Middle frontal gyrus (tissue), 1 donor: Measurements from ENCODE around the gene XPNPEP1.

Experiments
- DNase-seq: peaks from one replicate; pipeline ENCODE4 v3.0.0-alpha.2; 2015; ENCODE audit warnings: low spot score; ENCODE audit errors: extremely low spot score

XPNPEP1 gene

DNA sequence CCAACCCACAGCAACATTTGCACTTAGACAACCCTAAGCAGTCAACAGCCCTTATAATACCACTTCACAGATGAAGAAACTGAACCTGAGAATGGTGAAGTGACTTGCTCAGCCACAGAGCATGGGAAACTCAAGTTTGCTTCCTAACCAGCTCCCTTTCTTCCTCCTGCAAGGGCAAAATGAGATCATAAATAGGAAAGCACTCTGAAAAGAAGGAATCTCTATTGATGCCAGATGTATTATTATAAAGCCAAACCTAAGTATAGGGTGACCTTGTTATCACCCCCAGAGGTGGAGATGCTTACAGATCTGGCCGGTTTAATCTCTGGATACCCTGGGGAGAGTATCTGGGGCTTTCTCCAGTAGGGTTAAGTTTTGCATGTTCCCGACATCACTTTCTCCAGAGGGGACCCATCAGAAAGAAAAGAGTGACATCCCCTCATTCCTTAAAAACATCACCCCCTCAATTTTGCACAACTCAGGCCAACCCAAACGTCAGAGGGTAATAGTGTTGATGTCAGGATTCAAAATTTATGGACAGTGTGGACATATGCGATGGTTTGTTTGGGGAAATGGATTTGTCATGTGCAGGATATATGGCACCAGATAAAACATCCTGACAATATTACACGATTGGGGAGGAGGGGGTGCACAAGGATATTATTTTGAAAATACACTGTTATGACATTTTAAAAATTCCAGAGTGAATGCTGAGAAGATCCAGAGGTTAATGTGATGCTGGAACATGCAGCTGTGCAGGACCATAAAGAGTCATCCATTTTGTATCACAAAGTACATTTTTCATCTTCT is 24.0 kb upstream of the XPNPEP1 start:
- DNase-seq: no peak

DNA sequence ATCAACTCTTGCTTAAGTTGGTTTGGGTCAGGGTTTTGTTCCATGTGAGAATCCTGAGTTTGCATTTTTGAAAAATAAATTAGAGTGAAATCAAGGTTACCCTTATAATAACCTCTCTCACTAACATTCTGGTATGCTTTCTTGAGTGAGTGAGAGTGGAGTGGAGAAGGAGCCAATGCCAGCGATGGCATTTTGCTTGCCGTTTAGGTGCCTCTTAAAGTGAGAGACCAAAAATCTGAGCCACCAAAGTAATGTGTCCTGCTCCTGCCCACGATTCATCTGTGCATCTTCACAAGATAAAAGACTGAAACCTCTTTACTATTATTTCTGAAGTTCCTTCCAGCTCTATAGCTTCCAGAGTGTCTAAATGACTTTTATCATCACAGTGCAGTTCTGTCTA is 23.4 kb upstream of the XPNPEP1 start:
- peak; percentile 33 for DNase-seq

DNA sequence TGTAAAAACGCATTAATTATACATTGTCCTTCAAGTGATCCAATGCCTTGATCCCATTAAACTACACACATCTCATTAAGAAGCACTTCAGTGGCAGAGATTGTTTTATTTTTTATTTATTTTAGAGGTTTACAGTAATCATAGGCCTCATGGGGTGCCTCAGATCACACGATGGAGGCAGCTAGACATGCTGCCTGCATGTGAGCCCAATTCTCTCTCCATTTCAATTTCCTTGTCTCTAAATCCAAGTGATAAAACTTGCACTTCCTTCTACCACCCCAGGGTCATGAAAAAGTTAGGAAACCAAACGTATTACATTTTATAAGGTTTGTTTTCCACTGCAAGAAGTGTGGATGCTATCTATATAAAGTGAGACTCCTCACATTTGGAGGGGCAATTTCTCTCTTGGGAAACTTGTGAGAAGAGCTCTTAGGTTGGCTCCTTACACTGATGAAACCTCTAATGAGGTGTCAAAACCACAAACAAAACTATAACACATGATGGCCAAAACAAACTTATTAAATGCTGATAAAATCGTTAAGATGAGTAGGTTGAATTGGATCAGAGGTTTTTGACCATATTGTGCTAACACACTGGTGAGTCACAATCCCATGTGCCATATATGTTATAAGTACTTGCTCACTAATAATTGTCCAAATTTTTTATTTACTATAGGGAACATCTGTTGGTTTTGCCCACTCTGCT is 22.3 kb upstream of the XPNPEP1 start:
- DNase-seq: no peak

DNA sequence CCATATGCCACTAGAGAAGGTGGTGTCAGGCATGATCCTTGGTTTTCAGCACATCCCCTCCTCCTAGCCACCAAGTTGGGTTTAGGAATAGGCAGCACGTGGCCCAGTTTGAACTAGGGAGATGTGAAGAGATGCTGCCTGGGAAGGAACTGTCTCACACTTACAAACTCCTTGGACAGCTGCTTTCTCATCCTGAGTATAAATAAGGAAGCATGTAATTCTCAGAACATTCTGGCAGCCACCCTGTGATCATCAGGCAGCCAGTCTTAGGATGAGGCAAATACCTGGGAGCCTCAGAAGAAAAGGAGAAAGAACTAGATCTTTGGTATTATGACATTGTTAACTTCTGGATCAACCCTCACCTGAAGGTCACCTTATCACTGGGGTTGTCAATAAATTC is 21.3 kb upstream of the XPNPEP1 start:
- no peak for DNase-seq

DNA sequence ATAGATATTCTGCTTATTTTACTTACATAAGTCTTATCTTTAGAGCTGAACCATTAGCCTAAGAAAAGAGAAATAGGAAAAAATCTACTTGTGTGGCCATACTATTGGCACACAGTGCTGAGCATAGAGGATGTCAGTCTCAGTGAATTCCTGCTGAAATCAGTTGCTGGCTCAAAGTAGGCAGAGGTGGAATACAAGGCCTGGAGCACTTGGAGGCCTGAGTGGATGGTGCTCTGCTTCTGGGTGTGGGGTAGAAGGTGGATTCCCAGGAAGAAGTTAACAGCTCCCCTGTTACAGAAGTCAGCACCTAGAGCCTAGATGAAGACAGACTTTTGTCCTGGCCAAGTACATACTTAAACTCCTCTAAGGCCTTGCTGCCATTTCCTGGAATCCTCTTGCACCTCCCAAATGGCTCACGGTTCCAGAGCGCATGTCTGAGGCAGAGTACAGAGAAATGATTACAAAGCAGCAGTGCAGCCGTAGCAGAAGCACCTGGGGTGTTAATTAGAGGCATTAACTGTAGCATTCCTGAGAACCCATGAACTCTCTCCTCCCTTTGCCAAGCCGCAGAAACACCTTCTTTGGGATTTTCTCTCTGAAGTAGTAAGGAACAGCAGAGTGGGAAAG is 18.0 kb upstream of the XPNPEP1 start:
- DNase-seq: no peak

DNA sequence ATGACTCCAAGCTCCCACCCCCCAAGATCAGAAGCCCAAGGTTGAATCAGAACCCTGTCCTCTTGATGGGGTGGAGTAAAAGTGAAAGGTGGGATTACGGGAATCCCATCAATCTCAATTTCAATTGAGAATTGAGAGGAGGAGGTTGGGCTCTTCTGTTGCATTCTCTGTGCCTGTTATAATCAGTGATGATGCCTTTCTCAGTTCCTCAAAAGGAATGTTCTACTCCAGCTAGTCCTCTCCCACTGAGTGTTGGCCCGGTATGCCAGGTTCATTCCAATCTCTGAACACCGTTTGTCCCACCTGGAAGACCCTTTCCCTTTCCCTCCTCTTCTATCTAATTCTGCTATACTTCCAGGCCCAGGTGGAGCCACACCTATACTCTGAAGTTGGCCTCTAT is 17.2 kb upstream of the XPNPEP1 start:
- DNase-seq: no peak

DNA sequence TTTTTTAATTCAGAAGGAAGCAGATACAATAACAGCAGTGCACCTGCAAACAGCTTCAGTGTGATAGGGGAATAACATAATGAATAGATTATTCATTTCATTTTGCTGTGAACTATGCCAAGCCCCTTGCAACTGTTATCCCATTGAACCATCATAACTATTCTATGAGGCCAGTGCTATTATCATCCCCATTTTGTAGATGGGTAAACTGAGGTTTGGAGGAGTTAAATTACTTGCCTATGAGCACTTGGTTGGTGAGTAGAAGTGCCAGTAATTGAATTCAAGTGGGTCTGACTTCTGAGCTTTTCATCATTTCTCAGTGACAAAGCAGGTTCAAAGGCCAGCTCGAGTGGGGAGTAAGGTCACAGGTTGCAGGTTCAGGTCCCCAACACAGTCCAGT is 16.8 kb upstream of the XPNPEP1 start:
- no peak for DNase-seq

DNA sequence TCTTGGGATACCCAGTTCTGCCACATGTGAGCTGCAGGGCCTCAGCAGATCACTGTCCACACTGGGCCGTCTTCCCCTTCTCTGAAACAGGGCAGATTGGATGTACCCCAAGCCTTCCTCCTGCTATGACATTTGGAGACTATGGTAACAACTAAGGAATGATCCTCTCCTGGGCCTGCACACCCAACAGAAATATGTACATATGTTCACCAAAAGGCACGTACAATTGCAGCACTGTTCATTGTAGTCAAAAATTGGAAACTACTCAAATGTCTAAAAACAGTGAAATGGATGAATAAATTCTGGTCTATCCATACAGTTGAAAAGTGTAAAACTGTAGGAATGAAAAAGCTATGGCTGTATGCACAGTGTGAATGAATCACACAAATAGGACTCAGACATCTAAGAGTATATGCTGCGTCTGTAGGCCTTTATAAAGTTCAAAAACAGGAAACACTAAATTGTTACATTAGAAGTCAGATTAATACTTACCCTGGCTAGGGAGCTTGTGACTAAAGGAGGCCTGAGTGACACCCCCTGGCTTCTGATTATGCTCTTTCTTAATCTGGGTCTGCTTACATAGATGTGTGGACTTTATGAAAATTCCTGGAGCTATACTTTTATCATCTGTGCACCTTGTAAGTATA is 16.1 kb upstream of the XPNPEP1 start:
- DNase-seq: no peak

DNA sequence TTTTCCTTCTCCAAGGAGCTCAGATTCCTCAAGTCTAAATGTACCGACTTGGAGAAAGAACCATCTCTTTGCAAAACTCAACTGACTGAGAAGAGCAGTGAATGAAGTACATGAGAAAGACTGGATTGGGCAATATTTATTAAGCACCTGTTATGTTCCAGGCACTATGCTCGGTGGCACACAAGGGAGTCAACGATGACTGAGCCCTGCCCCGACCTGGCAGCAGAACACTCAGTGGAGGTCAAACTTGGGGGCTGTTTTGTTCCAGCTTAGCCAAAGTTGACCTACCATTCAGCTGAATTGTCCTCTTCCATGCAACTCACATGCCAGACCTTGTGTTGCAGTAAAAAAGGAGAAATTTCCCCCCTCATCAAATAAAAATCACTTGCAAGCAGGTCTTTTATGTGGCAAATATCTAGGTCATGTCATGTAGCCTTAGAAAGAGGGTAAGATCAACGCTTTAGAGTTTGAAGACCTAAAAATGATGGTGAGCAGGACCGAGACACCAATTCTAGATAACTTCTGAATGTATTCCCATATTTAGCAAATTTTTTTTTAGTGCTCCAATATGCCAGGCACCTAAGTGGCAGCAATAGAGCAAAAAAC is 14.3 kb upstream of the XPNPEP1 start:
- DNase-seq: no peak

DNA sequence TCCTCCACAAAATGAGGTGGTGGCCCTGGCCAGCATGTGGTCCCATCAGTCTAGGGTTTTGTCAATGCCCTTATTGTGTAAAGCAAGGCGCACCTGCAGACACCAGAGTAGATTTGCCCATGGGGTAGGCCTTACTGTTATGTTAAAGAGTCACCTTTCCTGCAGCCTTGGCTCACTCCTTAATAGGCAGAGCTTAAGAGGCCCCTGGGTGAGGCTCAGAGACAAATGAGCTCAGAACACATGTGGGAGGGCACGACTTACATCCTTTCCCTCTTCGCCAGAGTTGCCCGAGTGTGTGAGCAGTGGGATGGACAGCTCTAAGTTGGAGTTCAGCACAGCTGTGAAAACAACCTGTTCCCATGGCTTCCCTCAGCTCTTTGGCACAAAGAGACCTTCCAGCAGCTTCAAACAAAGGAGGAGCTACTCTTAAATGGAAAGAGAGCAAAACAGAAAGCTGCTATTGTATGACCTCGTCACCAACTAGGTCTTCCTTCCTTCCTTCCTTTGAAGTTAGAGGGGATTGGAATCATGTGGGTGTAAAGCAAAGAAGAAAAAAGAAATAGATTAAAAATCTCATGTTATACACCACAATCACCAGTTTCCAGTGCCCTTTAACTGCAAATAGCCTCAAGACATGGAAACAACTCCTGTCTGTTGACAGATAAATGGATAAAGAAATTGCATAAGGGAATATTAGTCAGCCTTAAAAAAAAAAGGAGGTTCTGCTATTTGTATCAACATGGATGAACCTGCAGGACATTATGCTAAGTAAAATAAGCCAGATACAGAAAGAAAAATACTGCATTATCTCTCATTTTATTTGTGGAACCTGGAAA is 11.9 kb upstream of the XPNPEP1 start:
- DNase-seq: no peak

DNA sequence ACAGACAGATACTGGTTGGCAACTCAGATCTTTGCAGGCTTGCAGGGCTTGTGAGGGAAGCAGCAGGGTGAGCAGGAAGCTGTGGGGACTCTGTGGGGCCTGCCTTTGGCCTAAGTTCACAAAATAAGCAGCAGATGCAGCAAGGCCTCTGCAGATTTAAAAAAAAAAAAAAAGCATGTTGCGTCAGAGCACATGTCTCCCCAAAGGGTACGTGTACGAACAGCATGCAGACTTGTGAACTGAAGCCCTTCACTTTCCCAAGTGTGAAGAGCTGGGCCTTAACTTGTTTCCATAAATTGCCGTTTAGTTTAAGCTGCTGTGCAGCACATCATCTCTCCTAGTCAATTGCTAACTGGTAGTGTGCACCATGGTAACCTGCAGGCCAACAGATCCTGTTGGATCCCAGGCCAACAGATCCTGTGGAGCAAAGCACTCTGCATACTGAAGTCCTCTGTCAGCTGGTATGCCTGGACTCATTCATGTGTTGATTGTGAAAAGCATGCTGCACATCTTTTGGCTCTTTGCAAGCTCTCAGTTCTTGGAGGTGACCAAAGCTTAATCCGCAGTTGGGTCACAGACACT is 10.8 kb upstream of the XPNPEP1 start:
- DNase-seq: no peak

DNA sequence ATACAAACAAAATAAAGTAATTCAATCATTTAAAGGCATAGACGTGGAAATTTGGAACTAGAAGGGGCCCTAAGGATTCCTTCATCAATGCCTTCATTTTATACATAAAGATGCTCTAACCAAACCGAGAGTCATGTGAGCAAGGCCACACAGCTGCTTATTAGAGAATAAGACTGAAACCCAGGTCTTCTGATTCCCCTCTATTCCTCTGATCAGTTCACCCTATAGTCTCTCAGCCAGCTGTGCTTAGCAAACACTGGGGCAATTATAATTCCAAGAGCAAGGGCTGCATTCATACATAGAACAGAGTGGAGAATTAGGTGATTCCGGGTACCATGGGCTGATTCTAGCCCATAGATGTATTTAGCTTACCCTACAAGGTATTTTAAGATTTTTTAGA is 9.7 kb upstream of the XPNPEP1 start:
- no peak for DNase-seq

DNA sequence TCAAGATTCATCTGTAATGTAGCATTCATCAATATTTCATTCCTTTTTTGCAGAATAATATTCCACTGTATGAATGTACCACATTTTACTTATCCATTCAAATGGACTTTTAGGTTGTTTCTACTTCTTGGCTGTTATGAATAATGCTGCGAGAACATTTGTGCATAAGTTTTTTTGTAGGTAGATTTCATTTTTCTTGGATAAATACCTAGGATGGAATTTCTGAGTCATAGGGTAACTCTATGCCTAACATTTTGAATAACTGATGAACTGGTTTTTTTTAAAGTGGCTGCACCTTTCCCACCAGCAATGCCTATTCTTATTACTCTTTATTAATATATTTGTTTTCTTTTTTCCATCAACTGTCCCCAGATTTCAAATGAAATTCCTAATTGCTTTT is 9.1 kb upstream of the XPNPEP1 start:
- DNase-seq: no peak

DNA sequence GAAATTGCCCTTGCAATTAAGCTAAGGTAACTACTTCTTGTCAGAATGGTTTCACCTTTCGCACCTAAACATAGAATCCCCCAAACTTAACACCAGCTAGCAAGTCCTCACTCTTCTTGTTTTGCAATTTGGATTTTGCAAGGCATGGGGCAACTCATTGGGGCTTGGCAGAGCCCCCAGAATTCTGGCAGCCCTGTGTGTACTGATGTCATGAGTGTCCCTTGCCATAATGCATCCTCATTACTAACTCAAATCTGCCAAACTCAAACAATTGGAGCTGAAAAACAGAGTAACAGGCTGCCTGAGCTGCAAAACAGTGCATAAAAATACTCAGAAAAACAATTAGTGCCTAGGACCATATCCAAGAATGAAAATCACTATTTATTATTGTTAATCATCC is 7.9 kb upstream of the XPNPEP1 start:
- DNase-seq: peak; percentile 23

DNA sequence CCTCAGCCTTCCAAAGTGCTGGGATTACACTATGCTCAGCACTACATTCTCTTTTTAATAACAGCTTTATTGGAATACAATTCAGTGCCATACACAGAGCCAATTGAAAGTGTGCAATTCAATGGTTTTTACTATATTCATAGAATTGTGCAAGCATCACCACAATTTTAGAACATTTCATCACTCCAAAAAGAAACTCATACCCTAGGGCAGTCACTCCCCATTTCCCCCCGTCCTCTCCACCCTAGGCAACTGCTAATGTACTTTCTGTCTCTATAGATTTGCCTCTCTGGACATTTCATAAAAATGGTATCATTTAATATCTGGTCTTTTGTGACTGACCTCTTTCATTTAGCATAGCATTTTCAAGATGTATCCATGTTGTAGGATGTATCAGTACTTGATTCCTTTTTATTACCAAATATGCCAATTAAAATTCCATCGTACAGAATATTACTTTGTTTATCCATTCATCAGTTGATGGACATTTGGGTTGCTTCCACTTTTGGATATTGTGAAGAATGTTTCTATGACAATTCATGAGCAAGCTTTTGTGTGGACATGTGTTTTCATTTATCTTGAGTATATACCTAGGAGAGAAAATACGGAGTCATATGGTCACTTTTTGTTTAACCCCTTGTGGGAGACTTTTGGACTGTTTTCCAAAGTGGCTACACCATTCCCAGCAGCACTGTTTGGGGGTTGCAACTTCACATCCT is 6.3 kb upstream of the XPNPEP1 start:
- DNase-seq: no peak

DNA sequence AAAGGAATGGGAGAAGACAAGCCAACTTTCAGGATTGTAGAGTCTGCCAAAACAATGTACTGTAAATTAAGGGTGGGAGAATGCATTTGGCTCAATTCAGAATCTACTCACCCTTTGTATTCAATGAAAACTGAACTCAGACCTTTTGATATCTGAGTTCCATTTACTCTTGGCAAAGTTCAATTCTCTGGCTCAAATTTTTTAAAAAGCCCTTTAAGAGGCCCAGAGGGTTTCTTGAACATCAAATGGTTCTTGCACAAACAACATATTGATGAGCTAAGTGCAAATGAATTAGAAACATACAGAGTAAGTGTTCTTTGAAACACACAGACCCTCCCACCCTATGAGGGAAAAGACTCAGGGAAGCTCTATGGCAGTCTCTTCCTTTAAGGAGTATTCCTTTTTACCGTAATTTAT is 5.2 kb upstream of the XPNPEP1 start:
- no peak for DNase-seq

DNA sequence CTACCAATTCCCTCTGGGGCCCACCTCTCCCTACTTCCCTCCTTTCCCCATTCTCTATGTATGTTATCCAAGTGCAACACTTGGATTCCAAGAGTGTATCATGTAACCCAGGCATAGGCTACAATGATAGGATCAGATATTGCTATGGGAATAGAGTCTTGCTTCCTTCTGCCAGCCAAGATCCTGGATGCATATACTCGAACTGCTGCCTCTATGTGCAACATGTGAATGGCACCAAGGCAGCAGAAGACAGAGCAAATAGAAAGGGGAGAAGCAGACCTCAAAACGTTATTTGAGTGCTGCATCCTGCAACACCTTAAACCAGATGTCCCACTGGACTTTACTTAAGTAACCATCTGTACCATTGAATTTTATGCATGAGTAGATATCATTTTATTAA is 3.5 kb upstream of the XPNPEP1 start:
- DNase-seq: no peak

DNA sequence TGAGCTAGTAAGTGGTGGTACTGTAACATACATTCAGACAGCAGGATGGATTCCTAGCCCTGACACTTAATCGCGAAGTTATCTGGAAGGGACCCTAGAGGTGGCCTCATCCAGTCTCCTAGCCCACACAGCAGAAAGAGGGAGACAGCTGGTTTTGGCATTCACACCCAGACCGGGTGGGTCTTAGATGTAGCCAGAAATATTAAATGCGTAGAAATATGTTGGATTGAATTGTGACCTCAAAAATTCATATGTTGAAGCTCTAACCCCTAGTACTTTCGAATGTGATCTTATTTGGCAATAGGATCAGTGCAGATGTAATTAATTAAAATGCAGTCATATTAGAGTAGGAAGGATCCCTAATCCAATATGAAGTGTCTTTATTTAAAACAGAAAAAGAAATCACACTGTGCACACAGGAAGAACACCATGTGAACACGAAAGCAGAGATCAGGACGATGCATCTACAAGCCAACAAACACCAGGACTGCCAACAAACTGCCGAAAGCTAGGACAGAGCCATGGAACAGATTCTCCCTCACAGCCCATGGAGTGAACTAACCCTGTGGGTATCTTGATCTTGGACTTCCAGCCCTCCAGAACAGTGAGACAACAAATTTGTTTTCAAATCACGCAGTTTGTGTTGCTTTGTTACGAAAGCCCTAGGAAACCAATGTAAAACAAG is 2.9 kb upstream of the XPNPEP1 start:
- DNase-seq: no peak

DNA sequence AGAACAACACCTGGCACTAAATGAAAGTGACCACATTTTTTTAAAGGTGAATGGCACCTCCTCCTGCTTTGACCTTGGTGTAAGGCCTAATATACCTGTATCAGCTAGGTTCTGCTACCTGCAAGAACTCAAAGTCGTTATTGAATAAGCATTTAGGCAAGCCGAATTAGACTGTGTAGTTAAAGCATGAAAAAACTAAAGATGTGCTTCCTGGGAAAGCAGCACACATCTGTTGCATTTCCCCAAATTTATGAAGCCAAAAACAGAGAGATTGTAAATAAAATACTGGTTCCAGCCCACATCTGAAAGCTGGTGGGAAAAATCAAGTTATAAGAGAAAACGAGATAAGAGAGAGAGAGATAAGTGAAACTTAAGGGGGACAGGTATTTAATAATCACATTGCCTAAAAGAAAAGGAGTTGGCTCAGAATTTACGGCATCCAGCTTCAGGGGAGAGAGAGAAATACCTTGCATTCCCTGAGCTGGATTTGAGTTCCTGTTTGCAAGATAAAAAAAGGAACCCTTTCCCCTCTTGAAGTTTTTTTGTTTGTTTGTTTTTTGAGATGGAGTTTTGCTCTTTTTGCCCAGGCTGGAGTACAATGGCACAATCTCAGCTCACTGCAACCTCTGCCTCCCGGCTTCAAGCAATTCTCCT is 1.8 kb upstream of the XPNPEP1 start:
- DNase-seq: no peak
